Peyer's patch (tissue), 4 donors: ENCODE data around the gene CNN2. TPM values are rescaled to one million over a fixed set of nuclear protein-coding genes. Genes with fewer than 3 reads are reported as not detected.

ENCODE experiments used
- DNase-seq, 3 donors: peaks; one replicate each; pipeline ENCODE4 v3.0.0-alpha.2; 2017 to 2019
- H3K27ac ChIP-seq, 4 donors: fragments of 200-600 bp; sonication (generic); one replicate each; pipeline ENCODE4 v1.5.1; 2016 to 2019
- H3K27me3 ChIP-seq, 2 donors: fragments of 200-600 bp; sonication (generic); one replicate each; pipeline ENCODE4 v1.5.1; 2019
- H3K36me3 ChIP-seq, 3 donors: fragments of 200-600 bp; sonication (generic); one replicate each; pipeline ENCODE4 v1.5.1; 2016 to 2019
- H3K4me1 ChIP-seq, 4 donors: fragments of 200-600 bp; sonication (generic); one replicate each; pipeline ENCODE4 v1.5.1; 2016 to 2019
- H3K4me3 ChIP-seq, 4 donors: fragments of 200-600 bp; sonication (generic); 1 replicate in 3 of 4; 2 replicates in 1 of 4; pipeline ENCODE4 v1.5.1; 2016 to 2019; ENCODE audit warnings: mild to moderate bottlenecking in 1 of 4
- H3K9me3 ChIP-seq, 4 donors: fragments of 200-600 bp; sonication (generic); one replicate each; pipeline ENCODE4 v1.5.1; 2016 to 2019; ENCODE audit warnings: mild to moderate bottlenecking in 1 of 4
- POLR2A ChIP-seq, 2 donors: fragments of 450-650 bp; IDR thresholded peaks; one replicate each; pipeline ENCODE4 v1.5.1; 2017; ENCODE audit warnings: antibody characterized with exemption in 2 of 2, mild to moderate bottlenecking in 2 of 2, moderate library complexity in 2 of 2
- total RNA-seq, 4 donors: library from RNA; depleted of rRNA; stranded (reverse); fragments of >200 nt; gene quantifications; one replicate each; pipeline ENCODE4 v1.1.0, GENCODE V29; 2016
- TF ChIP-seq, protein P1 (sequence below), 6 experiments: fragments of 450-650 bp in 4 of 6; fragments of 200-600 bp in 2 of 6; sonication (generic) in 1 of 6; IDR thresholded peaks; one replicate each; pipeline ENCODE4 v1.5.1; 2017 to 2019; ENCODE audit warnings: antibody characterized with exemption in 6 of 6, mild to moderate bottlenecking in 3 of 6, moderate library complexity in 1 of 6

Gene CNN2
- total RNA-seq, 4 donors from 2014 or later, result 20.6 to 47.0 (median 22.6) TPM

DNA sequence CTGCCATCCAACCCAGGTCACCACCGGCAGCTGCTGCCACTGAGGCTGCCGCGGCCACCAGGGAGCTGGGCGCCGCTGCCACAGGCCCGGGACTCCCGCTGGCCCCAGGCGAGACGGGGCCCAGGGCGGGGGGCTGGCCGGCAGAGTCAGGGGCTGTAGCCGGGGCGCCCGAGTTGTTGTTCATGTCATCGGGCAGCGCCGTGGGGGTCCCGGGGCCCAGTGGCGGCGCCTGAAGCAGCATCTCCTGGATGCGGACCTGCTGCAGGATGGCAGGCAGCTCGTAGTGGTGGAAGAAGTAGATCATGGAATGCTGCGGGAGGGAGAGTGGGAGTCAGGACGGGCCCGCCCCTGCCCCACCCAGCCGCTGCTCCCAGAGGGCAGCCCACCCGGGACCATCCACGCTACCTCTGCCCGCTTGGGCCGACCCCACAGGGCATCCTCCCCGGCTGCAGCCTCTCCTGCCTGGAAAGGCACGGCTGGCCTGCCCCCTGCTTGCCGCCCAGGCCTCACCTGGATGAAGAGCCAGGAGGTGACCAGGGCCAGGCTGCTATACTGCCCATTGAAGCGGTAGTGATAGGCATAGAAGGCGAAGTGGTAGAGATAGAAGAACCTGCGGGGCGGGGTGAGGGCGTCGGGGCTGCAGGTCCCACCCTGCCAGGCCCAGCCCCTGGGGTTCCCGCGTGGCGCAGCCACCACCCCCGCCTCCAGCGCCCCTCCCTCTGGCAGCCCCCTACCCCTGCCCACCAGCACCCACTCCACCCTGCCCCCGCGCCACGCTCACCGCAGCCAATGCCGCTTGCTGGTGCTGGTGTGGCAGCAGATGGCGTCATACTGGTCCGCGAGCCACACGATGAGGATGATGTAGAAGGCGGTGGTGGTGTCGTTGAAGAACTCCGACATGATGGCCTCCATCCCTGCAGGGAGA, 15.6 kb upstream of the CNN2 start:
- Histone ChIP-seq H3K4me3 (no peak overlapping the region), H3K9me3 (no peaks in the 10 kb centered on the region), H3K36me3 (peaks cover 0 to 70% (median 0%) of the 10 kb centered on the region in 3 donors), H3K27me3 (no peaks in the 10 kb centered on the region), H3K27ac (no peak overlapping the region), H3K4me1 (peaks cover 0 to 15% (median 7%) of the 10 kb centered on the region in 4 donors)
- no peak for DNase-seq
- TF ChIP-seq, protein P1, sequence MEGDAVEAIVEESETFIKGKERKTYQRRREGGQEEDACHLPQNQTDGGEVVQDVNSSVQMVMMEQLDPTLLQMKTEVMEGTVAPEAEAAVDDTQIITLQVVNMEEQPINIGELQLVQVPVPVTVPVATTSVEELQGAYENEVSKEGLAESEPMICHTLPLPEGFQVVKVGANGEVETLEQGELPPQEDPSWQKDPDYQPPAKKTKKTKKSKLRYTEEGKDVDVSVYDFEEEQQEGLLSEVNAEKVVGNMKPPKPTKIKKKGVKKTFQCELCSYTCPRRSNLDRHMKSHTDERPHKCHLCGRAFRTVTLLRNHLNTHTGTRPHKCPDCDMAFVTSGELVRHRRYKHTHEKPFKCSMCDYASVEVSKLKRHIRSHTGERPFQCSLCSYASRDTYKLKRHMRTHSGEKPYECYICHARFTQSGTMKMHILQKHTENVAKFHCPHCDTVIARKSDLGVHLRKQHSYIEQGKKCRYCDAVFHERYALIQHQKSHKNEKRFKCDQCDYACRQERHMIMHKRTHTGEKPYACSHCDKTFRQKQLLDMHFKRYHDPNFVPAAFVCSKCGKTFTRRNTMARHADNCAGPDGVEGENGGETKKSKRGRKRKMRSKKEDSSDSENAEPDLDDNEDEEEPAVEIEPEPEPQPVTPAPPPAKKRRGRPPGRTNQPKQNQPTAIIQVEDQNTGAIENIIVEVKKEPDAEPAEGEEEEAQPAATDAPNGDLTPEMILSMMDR (IDR thresholded peaks at IDR 0.05), result no peak
- TF ChIP-seq POLR2A (IDR thresholded peaks at IDR 0.05), result no peak

DNA sequence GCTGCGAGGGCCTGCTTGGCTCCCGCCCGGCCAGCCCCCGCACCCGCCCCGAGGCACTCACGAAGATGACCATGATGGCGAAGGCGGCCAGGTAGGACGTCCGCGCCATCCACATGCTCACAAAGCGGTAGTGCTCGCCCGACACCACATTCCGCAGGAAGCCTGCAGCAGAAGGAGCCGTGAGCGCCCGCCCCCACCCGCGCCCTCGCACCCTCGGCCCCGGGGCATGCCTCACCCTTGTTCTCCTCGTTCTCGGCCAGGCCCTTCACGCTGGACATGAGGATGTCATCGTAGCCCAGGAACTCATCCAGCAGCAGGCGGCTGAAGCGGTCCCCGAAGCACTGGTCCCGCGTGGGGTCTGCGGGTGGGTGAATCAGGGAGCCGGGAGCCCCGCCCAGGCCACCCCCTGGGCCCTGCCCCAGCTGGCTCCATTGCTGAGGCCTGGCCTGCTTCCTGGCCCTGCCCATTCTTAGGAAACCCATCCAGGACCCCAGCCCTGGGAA, 14.5 kb upstream of the CNN2 start:
- no peak for DNase-seq
- H3K4me3 ChIP-seq, result no peak overlapping the region
- H3K9me3 ChIP-seq, result no peaks in the 10 kb centered on the region
- H3K36me3 ChIP-seq, result peaks cover 0 to 70% (median 0%) of the 10 kb centered on the region in 3 donors
- TF ChIP-seq POLR2A (IDR thresholded peaks at IDR 0.05), result no peak
- TF ChIP-seq, protein P1 (IDR thresholded peaks at IDR 0.05), result no peak
- H3K27me3 ChIP-seq, result no peaks in the 10 kb centered on the region
- no peak overlapping the region for H3K27ac ChIP-seq
- peaks cover 4 to 25% (median 16%) of the 10 kb centered on the region in 4 donors for H3K4me1 ChIP-seq

DNA sequence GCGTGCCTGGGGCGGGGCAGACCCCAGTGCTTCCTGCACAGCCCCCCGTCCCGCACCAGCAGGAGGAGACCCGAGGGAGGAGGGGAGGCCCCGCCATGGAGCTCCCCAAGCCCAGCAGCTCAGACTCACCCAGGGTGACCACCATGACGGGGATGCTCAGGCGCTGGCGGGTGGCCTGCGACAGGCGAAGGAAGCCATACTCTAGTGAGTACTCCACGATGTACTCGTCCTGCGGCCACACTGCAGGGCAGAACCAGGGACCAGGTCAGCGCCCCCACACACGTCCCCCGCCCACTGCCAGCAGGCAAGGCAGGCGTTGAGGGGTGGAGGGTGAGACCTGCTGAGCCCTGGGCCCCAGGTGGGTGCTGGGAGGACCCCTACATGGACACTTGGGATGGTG, 14.1 kb upstream of the CNN2 start:
- no peaks in the 10 kb centered on the region for H3K27me3 ChIP-seq
- no peak overlapping the region for H3K4me3 ChIP-seq
- TF ChIP-seq POLR2A (IDR thresholded peaks at IDR 0.05), result no peak
- TF ChIP-seq, protein P1 (IDR thresholded peaks at IDR 0.05), result no peak
- no peak for DNase-seq
- H3K4me1 ChIP-seq, result peaks cover 8 to 30% (median 21%) of the 10 kb centered on the region in 4 donors
- no peaks in the 10 kb centered on the region for H3K9me3 ChIP-seq
- H3K36me3 ChIP-seq, result peaks cover 0 to 70% (median 0%) of the 10 kb centered on the region in 3 donors
- H3K27ac ChIP-seq, result no peak overlapping the region

DNA sequence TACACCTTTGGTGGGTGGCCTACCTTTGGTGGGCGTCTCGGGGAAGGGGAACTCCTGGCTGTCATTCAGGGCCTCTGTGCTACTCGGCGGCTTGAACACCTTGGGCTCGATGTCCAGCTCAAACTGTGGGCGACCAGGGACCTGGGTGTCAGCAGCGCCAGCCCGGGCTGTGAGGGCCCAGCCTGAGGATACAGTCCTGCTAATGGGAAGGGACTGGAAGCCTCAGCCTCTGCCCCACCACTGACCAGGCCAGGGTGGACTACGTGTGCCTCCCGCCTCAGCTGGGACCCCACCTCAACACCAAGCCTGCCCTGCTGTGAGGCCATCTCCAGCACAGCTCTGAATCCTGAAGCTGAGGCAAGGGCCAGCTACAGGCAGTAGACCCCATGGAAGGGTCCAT, 13.2 kb upstream of the CNN2 start:
- H3K4me3 ChIP-seq, result no peak overlapping the region
- H3K27me3 ChIP-seq, result no peaks in the 10 kb centered on the region
- no peaks in the 10 kb centered on the region for H3K9me3 ChIP-seq
- TF ChIP-seq, protein P1 (IDR thresholded peaks at IDR 0.05), result no peak
- no peak for TF ChIP-seq POLR2A (IDR thresholded peaks at IDR 0.05)
- no peak overlapping the region for H3K27ac ChIP-seq
- H3K4me1 ChIP-seq, result peaks cover 15 to 39% (median 29%) of the 10 kb centered on the region in 4 donors
- peaks cover 0 to 70% (median 0%) of the 10 kb centered on the region in 3 donors for H3K36me3 ChIP-seq
- no peak for DNase-seq

DNA sequence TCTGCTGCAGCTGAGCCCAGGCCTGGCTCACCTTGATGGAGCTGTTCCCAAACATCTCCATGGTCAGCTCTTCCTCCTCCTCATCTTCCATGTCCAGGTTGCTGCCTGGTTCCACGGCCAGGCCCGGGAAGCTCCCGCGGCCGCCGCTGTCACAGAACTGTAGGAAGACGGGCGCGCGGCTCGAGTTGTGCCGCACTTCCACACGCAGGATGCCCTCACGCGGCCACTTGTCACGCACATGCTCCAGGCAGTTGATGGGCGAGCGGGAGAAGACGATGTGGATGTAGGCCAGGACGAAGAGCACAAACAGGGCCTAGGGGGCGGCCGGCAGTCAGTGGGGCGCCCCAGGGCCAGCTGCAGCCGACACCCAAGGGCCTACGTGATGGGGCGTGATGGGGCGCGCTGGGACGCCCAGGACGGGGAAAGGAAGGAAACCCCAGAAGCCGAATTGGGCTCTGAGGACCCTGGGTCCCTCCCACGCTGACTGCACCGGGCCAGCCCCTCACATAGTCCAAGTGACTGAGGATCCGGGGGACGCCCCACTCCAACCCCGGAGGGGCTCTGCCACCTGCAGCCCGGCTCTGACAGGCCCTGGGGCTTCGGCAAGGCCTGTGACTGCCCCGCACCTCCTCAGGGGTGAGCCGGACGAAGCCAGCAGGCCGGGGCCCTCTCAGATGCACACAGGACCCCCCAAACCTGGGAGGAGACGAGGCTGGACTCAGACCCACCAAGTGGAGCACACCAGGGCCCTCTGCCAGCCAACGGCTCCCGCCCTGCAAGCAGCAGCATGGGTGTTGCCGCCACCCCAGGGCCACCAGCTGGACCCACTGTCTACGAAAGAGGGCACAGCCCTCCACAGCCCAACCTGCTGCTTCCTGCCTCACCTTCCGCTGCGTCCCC, 12.0 kb upstream of the CNN2 start:
- Histone ChIP-seq H3K27ac (no peak overlapping the region), H3K4me1 (peaks cover 16 to 50% (median 40%) of the 10 kb centered on the region in 4 donors), H3K9me3 (no peaks in the 10 kb centered on the region), H3K4me3 (no peak overlapping the region), H3K36me3 (peaks cover 0 to 62% (median 0%) of the 10 kb centered on the region in 3 donors), H3K27me3 (no peaks in the 10 kb centered on the region)
- no peak for TF ChIP-seq POLR2A (IDR thresholded peaks at IDR 0.05)
- TF ChIP-seq, protein P1 (IDR thresholded peaks at IDR 0.05), result no peak
- no peak for DNase-seq
